HCT116 (cell line): ENCODE results near the gene COL4A3. TPM values are rescaled to one million over a fixed set of nuclear protein-coding genes. Genes with fewer than 3 reads are reported as not detected.

Experiments used
- ATAC-seq: fragments of 200-7000 bp; cut with Tn5 transposase; 2 replicates; pipeline ENCODE4 v1.9.1; 2020; ENCODE audit warnings: mild to moderate bottlenecking, moderate library complexity
- BruUV-seq: library from RNA; stranded (reverse); fragments of 400-500 nt; replicated peaks from 2 replicates; lab custom pipeline; 2021; lab: Mats Ljungman, UMichigan
- CTCF ChIA-PET: fragments of 300-600 bp; sonication (Branson Sonifier 250); formaldehyde crosslinking; loops from one replicate; lab custom pipeline; 2021; ENCODE audit warnings: antibody characterized with exemption; lab: Charles Lee
- POLR2A ChIA-PET: fragments of 300-600, 350-600 bp; sonication (Branson Sonifier 250); formaldehyde crosslinking; loops from one replicate; lab custom pipeline; 2021; ENCODE audit warnings: antibody characterized with exemption; lab: Charles Lee
- RAD21 ChIA-PET, 2 experiments: fragments of 300-600 bp; sonication (Branson Sonifier 250); formaldehyde crosslinking; loops; one replicate each; lab custom pipeline; 2023; ENCODE audit warnings: low total read pairs in 2 of 2; ENCODE audit not compliant: uncharacterized antibody in 2 of 2, unreplicated experiment in 2 of 2, low non-redundant PET in 1 of 2; lab: Charles Lee
- DNase-seq: peaks from one replicate; pipeline ENCODE4 v3.0.0-alpha.2; 2010; ENCODE audit warnings: low read depth, low spot score
- H2AFZ ChIP-seq: fragments of 200-600 bp; shearing (Covaris generic), sonication (generic); 2 replicates; pipeline ENCODE4 v1.6.1; 2017; ENCODE audit warnings: low read depth, mixed run types, mixed read lengths, antibody characterized with exemption, low read length; ENCODE audit not compliant: poor library complexity, severe bottlenecking
- H3K27ac ChIP-seq: 2 replicates; pipeline ENCODE4 v1.5.1; 2012; ENCODE audit warnings: low read depth, low read length
- H3K27me3 ChIP-seq: fragments of 200-600 bp; sonication (generic); 2 replicates; pipeline ENCODE4 v1.6.1; 2016; ENCODE audit warnings: mixed run types, low read length, mixed read lengths; ENCODE audit not compliant: insufficient read depth
- H3K36me3 ChIP-seq, 2 experiments: fragments of 200-500 bp in 1 of 2; fragments of 200-600 bp in 1 of 2; sonication (Bioruptor generic) in 1 of 2; sonication (generic) in 1 of 2; 2 replicates each; pipeline versions ENCODE4 v1.5.1 to v1.6.1; 2014 to 2016; ENCODE audit warnings: low read length in 2 of 2, inconsistent platforms in 1 of 2, mixed read lengths in 1 of 2, mixed run types in 1 of 2; ENCODE audit not compliant: insufficient read depth in 2 of 2, control insufficient read depth in 1 of 2
- H3K4me1 ChIP-seq, 2 experiments: fragments of 200-600 bp in 1 of 2; sonication (generic) in 1 of 2; 2 replicates each; pipeline versions ENCODE4 v1.5.1 to v1.6.1; 2012 to 2017; ENCODE audit warnings: low read length in 2 of 2, inconsistent platforms in 1 of 2, mild to moderate bottlenecking in 1 of 2, mixed read lengths in 1 of 2, mixed run types in 1 of 2, moderate library complexity in 1 of 2; ENCODE audit not compliant: insufficient read depth in 2 of 2, control insufficient read depth in 1 of 2
- H3K4me2 ChIP-seq: fragments of 200-600 bp; sonication (generic); 2 replicates; pipeline ENCODE4 v1.6.1; 2017; ENCODE audit warnings: mixed run types, low read length, mixed read lengths
- H3K4me3 ChIP-seq, 2 experiments: fragments of 200-600 bp in 1 of 2; sonication (generic) in 1 of 2; replicated peaks in 1 of 2; 2 replicates each; pipeline ENCODE4 v1.5.1; 2011 to 2016; ENCODE audit warnings: low read length in 2 of 2, control low read depth in 1 of 2, low read depth in 1 of 2, mild to moderate bottlenecking in 1 of 2, mixed read lengths in 1 of 2, mixed run types in 1 of 2
- H3K79me2 ChIP-seq: fragments of 200-600 bp; sonication (generic); 2 replicates; pipeline ENCODE4 v1.6.1; 2017; ENCODE audit warnings: mild to moderate bottlenecking, mixed run types, low read length, moderate library complexity, mixed read lengths; ENCODE audit not compliant: insufficient read depth
- H3K9ac ChIP-seq: fragments of 200-600 bp; sonication (generic); 2 replicates; pipeline ENCODE4 v1.6.1; 2016; ENCODE audit warnings: low read length, mixed read lengths
- H3K9me2 ChIP-seq: fragments of 200-600 bp; sonication (generic), shearing (Covaris generic); 2 replicates; pipeline ENCODE4 v1.6.1; 2017; ENCODE audit warnings: mixed run types, mild to moderate bottlenecking, moderate library complexity; ENCODE audit not compliant: insufficient read depth
- H3K9me3 ChIP-seq, 2 experiments: fragments of 200-500 bp in 1 of 2; fragments of 200-600 bp in 1 of 2; sonication (Bioruptor generic) in 1 of 2; sonication (generic) in 1 of 2; 2 replicates each; pipeline ENCODE4 v1.6.1; 2014 to 2017; ENCODE audit warnings: low read length in 2 of 2, mixed read lengths in 2 of 2, inconsistent platforms in 1 of 2, low read depth in 1 of 2, mild to moderate bottlenecking in 1 of 2, mixed run types in 1 of 2, moderate library complexity in 1 of 2; ENCODE audit not compliant: control insufficient read depth in 1 of 2, insufficient read depth in 1 of 2
- H4K20me1 ChIP-seq: fragments of 200-600 bp; sonication (generic), shearing (Covaris generic); 2 replicates; pipeline ENCODE4 v1.6.1; 2017; ENCODE audit warnings: mixed run types, mild to moderate bottlenecking, moderate library complexity; ENCODE audit not compliant: insufficient read depth
- ATF3 ChIP-seq: IDR thresholded peaks from 2 replicates; pipeline ENCODE4 v1.6.1; 2012
- ELF1 ChIP-seq: IDR thresholded peaks from 2 replicates; pipeline ENCODE4 v1.6.1; 2012; ENCODE audit warnings: low read depth, borderline replicate concordance
- EZH2phosphoT487 ChIP-seq: fragments of 200-600 bp; IDR thresholded peaks from 2 replicates; pipeline ENCODE4 v1.6.1; 2018; ENCODE audit warnings: antibody characterized with exemption, borderline replicate concordance
- FOSL1 ChIP-seq: IDR thresholded peaks from 2 replicates; pipeline ENCODE4 v1.6.1; 2012; ENCODE audit warnings: low read depth
- JUND ChIP-seq: IDR thresholded peaks from 2 replicates; pipeline ENCODE4 v1.6.1; 2012
- POLR2A ChIP-seq: IDR thresholded peaks from 2 replicates; pipeline ENCODE4 v1.7.0; 2011; ENCODE audit warnings: borderline replicate concordance; ENCODE audit not compliant: insufficient read depth, insufficient read length; ENCODE audit errors: extremely low read depth
- POLR2AphosphoS5 ChIP-seq: IDR thresholded peaks from 2 replicates; pipeline ENCODE4 v1.6.1; 2011; ENCODE audit warnings: mild to moderate bottlenecking, low read depth, low read length, moderate library complexity
- REST ChIP-seq: IDR thresholded peaks from 2 replicates; pipeline ENCODE4 v1.6.1; 2012; ENCODE audit warnings: low read depth
- SIN3A ChIP-seq: IDR thresholded peaks from 2 replicates; pipeline ENCODE4 v1.6.1; 2012; ENCODE audit warnings: low read depth
- SP1 ChIP-seq: IDR thresholded peaks from 2 replicates; pipeline ENCODE4 v1.6.1; 2012; ENCODE audit warnings: low read depth
- SRF ChIP-seq: IDR thresholded peaks from 2 replicates; pipeline ENCODE4 v1.6.1; 2012; ENCODE audit warnings: low read depth
- ZFX ChIP-seq: fragments of 450-650 bp; IDR thresholded peaks from 2 replicates; pipeline ENCODE4 v1.6.1; 2017
- intact Hi-C: fragments of 100-400 bp; cut with micrococcal nuclease; formaldehyde crosslinking; loops from 2 replicates; pipeline ENCODE4 v1.10.0; 2022
- total RNA-seq: library from RNA; stranded (reverse); gene quantifications from one replicate; pipeline ENCODE4 v1.2.1, GENCODE V29; 2021; ENCODE audit not compliant: unreplicated experiment

Gene COL4A3
- total RNA-seq, 1 experiment from 2014 or later: 4.9 TPM

GRCh38 chr2:227360351-227360750 lies 195.9 kb downstream of the COL4A3 start:
- Histone ChIP-seq H3K4me1 (no peaks in the 10 kb centered on the region), H3K4me2 (no peak overlapping the region), H3K9me3 (no peaks in the 10 kb centered on the region), H3K9me2 (no peaks in the 10 kb centered on the region), H3K4me3 (no peak overlapping the region), H3K79me2 (no peaks in the 10 kb centered on the region), H4K20me1 (no peaks in the 10 kb centered on the region; the same call in 1 of the 2 replicates)
- ATAC-seq: no peak
- intact Hi-C loops: no loop called here
- DNase-seq: no peak
- ChIA-PET CTCF (no interaction called here), RAD21 (no interaction called here)
- BruUV-seq: no TSS peak
- no peak for TF ChIP-seq ELF1
- no peak for TF ChIP-seq JUND
- TF ChIP-seq EZH2phosphoT487: no peak
- no peak for TF ChIP-seq SP1
- TF ChIP-seq ZFX: no peak
- no peak for TF ChIP-seq REST
- TF ChIP-seq POLR2AphosphoS5: no peak
- no peak for TF ChIP-seq ATF3
- TF ChIP-seq POLR2A: no peak
- TF ChIP-seq SRF: no peak
- TF ChIP-seq FOSL1: no peak
- TF ChIP-seq SIN3A: no peak
- TF ChIP-seq, all 23 proteins: peak for 0
- Histone ChIP-seq H3K36me3 (peaks cover 17 to 18% of the 10 kb centered on the region in 2 experiments; a peak in 3 of 4 replicates), H2AFZ (no peak overlapping the region), H3K27ac (no peak overlapping the region), H3K27me3 (no peaks in the 10 kb centered on the region), H3K9ac (no peak overlapping the region)
- POLR2A ChIA-PET: no interaction called here
